ENCODE measurements around the gene GPR107.
A peak's percentile ranks its signal among the peaks of the same experiment; 100 is the strongest.
"Not testable (repeated sequence)": the region's sequence is repeated elsewhere in the genome, so short reads cannot be mapped to it uniquely, and the experiment has no call there.

The GPR107 gene

DNA sequence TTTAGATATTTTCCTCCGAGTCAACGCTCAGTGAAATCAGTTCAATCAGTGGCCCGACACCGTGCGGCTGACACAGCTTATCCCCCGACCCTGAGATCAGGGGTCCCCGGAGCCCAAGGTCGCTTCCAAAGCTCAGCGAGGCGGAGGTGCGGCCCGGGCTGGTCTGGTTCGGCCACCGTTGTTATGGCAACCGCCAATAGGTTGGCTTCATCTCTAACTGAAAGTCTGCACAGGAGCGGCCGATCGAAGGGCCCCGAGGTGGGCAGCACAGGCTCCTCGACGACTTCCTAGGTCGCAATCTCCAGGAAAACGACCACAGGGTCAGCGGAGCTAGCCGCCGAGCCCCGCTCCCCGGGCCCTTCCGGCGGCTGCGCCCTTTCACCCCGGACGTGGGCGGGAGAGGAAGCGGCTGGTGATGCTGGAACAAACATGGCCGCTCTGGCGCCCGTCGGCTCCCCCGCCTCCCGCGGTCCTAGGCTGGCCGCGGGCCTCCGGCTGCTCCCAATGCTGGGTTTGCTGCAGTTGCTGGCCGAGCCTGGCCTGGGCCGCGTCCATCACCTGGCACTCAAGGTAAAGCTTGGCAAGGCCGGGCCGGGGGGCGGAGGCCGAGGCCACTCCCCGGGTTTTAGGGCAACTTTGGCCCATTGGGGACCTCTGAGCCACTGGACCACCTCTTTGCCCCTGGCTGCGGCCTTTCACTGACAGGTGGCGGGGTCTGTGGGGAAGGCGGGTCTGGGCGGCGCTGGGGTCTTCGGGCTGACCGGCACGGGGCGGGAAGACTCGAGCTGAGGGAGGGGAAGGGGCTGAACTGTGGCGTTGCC, at the start of gene GPR107:
TSS of gene GPR107 (plus strand) at position 403 of the 821 bp plus-strand sequence. CDS start at position 430, 27 bp downstream.
- peak; percentile 55 for DNase-seq

DNA sequence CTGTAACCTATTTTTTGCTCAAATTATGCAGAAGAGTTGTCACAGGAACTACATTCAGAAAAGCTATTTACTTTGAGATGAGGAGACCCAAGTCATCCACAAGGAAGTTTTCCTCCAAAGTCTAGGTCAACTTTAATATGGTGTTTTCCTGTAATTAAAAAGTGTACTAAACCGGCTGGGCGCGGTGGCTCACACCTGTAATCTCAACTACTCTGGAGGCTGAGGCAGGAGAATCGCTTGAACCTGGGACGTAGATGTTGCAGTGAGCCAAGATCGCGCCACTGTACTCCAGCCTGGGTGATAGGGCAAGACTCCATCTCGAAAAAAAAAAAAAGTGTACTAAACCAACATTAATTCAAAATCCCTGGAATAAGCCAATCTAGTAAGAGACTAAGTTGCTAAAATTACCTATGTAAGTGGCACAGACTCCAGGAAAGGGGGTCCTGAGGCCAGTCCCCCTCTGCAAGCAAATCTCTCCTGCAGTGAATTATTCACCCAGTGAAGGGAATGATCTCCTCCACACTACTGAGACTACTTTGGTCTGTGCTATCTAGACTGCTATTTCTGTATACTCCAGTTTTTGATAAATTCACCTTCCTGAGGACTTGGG, 49.7 kb upstream of the GPR107 start:
- DNase-seq, result no peak

- DNase-seq, result not testable (repeated sequence)
These were observed 46.8 kb upstream of the GPR107 start for GRCh38 chr9:130006952-130007351.

DNA sequence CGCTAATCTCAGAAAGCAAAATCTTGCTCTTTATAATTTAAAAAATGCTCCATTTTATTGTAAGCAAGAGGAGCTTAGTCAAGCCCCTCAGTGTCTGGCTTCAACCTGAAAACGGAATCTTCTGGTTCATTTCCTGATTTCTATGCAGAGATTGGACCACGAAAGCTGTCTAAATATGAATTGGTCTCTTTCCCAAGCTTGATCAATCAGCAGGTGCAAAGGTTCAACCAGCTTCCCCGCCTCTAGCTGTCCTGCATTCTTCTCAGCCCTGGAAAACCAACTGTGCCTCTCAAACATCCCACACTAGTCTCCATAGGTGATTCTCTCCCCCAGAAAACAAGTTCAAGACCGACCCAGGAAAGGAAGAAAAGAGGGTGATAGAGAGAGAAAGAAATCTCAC, 45.2 kb upstream of the GPR107 start:
- DNase-seq, result no peak

- DNase-seq, result not testable (repeated sequence)
These were observed 44.2 kb upstream of the GPR107 start for GRCh38 chr9:130009546-130009945.

GRCh38 chr9:130010151-130010988, 43.3 kb upstream of the GPR107 start:
- DNase-seq, result no peak

DNA sequence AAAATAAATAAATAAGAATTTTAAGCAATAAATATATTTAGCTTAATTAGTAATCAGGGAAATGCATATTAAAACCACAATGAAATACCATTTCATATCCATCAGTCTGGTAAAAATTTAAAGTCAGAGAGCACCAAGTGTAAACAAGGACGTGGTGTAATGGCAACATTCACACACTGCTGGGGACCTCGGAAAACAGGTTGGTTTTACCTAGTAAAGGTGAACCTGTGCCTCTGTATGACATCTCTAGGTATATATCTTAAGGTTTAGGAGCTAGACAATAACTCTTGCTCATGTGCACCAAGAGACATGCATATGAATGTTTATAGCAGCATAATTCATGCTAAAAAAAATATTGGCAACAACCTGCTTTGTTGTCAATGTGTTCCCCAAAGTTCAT, 40.4 kb upstream of the GPR107 start:
- no peak for DNase-seq

DNA sequence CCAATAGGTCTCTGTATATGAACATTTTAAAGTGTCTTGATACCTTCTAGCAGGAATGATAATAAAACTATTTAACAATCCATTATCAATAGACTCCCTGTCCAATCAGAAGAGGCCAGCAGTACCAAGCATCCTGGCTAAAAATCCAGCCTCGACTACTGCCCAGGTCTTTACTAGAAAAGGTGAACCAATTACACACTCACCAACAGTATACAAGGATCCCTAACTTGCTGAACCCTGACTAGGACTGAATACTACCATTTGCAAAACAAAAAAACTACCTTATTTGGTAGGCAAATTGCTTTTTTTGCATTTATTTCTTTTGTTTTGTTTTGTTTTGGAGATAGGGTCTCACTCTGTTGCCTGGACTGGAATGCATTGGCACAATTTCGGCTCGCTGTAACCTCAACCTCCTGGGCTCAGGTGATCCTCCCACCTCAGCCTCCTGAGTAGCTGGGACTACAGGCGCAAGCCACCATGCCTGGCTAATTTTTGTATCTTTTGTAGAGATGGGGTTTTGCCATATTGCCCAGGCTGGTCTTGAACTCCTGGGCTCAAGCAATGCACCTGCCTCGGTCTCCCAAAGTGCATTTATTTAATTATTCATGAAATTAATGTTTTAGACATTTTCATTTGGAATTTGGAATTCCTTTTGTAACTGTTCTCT, 38.2 kb upstream of the GPR107 start:
- no peak for DNase-seq

- DNase-seq, result no peak
These were observed 36.6 kb upstream of the GPR107 start for GRCh38 chr9:130017076-130017475.

- not testable (repeated sequence) for DNase-seq
These were observed 36.2 kb upstream of the GPR107 start for GRCh38 chr9:130017510-130017909.

- no peak for DNase-seq
These were observed 35.4 kb upstream of the GPR107 start for GRCh38 chr9:130018265-130018664.

- no peak for DNase-seq
These were observed 33.1 kb upstream of the GPR107 start for GRCh38 chr9:130020618-130021017.

DNA sequence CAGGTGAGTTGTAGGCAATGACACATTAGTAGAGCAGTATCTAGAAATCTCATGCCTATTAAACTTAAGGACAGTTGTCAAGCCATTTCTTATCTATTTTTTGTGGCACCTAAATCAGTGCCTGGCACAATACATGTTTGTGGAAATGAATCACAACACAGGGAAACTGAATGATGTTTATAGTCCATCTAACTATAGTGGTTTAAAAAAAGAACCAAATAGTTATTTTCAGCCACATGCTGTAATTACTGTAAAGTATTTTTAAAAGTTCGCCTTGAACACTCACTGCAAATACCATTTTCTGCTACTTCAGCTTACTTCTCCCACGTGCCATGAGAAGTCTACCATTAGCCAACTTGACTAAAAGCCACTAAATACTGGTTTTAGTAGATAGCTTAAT, 32.6 kb upstream of the GPR107 start:
- DNase-seq, result no peak

DNA sequence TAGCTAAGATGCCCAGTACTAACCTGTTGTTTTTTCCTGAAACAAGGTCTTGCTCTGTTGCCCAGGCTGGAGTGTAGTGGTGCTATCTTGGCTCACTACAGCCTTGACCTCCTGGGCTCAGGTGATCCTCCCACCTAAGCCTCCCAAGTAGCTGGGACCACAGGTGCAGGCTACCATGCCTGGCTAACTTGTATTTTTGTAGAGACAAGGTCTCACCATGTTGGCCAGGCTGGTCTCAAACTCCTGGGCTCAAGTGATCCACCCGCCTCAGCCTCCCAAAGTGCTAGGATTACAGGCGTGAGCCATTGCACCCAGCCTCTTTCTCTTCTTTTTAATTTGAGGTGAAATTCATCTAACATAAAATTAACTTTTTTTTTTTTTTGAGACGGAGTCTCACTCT, 31.9 kb upstream of the GPR107 start:
- DNase-seq, result not testable (repeated sequence)

DNA sequence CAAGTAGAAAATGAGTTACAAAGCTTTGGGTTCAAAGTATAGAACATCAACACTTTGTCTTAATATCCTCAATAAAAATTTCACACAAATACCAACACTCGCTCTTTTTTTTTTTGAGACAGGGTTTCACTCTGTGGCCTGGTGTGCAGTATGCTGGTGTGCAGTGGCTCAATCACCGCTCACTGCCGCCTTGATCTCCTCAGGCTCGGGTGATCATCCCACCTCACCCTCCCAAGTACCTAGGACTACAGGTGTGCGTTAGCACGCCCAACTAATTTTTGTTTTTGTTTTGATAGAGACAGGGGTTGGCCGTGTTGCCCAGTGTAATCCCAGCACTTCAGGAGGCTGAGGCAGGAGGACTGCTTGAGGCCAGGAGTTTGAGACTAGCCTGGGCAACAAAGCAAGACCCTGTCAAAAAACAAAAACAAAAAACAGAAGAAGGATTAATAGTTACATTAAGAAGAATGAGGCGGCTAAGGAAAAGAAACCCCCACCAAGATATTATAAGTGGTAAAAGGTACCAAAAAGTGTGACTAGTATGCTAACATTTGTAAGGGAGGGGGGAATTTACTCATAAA, 31.1 kb upstream of the GPR107 start:
- DNase-seq, result no peak

DNA sequence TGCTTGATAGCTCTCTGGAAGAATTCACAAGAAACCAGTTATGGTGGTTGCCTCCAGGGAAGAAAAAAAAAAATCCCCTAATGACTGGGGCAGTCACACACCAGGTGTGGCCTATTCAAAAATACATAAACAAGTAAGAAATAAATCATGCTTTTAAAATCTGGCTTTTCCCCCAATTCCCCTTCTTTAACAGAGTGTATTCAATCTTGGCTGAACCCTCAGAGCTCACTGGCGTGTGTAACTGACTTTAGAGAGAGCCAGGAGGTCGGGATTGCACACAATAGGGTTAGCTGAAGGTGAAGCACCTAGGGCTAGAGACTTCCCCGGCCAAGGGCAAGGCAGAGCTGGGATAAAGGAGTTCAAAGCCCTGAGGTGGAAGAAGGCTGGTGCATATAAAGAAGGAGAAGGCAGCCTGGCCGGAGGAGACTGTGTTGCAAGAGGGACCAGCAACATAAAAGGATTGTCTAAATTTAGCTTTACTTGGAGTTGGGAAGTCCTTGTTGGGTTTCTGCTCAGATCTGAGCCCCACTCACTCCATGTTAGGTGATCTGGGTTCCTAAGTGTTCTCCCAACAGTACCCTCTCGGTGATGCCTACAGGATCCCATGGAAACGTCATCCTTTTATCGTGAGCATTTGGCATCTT, 30.4 kb upstream of the GPR107 start:
- DNase-seq, result no peak

GRCh38 chr9:130023994-130024596, 29.6 kb upstream of the GPR107 start:
- no peak for DNase-seq

DNA sequence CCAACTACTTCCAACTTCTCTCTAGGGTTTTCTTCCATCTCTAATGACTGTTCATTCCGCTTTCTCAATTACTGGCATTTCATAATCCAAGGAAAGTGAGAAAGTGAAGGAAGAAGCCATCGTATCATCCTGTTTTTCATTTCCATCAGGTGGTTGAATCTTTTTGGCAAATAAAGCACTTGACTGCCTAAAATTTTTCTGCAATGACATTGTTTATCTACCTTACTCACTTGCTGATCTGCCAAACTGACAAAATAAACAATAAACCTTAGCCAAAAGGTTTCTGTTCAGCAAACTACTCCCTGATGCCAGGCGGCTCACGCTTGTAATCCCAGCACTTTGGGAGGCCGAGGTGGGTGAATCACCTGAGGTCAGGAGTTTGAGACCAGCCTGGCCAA, 29.1 kb upstream of the GPR107 start:
- DNase-seq, result no peak

GRCh38 chr9:130026583-130027340, 26.9 kb upstream of the GPR107 start:
- DNase-seq, result no peak

DNA sequence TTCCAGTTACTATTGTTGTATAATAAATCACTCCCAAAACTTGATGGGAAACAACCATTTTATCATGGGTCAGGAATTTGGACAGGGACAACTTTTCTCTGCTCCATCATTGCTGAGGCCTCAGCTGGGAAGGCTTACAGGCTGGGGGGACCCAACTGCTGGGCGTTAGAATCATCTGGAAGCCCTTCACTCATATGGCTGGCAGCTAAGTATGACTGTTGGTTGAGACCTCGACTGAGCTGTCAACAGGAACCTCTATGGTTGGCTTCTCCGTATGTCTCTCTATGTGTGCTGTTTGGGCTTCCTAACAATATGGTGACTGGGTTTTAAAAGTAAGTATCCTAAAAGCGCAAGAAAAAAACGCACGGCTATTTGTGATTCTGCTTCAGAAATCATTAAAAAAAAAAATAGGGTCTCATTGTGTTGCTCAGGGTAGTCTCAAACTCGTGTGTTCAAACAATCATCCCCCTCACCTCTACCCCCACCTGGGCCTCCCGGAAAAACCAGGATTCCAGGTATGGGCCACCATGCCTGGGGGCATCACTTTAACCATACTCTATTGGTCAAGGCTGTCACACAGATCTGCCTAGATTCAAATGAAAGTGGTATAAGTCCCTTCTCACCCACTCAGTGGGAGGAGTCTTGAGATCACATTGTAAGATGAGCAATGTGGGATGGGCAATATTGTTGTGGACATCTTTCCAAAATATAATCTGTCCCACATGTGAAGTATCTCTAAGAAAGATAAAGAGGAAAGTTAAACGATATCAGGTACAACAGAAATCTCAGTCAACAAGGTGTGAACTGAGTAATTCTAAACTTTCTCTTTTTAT, 26.0 kb upstream of the GPR107 start:
- DNase-seq, result no peak
